ENCODE measurements around the gene KANSL1.

The KANSL1 gene

DNA sequence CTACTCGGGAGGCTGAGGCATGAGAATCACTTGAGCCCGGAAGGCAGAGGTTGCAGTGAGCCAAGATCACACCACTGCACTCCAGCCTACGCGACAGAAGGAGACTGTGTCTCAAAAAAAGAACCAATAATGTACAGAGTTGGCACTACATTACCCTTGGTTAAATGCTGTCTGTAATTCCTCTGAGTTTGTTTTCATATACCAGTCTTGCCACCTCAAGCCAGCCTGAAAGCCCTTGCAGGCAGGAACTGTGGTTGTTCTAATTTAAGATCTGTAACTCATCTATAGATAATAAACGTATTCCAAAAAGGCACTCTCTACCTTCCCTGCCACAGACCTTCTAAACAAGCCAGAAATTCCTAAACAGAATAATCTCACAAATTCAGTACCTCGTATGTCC lies 4.3 kb upstream of the KANSL1 start:
- TF ChIP-seq, protein P1, sequence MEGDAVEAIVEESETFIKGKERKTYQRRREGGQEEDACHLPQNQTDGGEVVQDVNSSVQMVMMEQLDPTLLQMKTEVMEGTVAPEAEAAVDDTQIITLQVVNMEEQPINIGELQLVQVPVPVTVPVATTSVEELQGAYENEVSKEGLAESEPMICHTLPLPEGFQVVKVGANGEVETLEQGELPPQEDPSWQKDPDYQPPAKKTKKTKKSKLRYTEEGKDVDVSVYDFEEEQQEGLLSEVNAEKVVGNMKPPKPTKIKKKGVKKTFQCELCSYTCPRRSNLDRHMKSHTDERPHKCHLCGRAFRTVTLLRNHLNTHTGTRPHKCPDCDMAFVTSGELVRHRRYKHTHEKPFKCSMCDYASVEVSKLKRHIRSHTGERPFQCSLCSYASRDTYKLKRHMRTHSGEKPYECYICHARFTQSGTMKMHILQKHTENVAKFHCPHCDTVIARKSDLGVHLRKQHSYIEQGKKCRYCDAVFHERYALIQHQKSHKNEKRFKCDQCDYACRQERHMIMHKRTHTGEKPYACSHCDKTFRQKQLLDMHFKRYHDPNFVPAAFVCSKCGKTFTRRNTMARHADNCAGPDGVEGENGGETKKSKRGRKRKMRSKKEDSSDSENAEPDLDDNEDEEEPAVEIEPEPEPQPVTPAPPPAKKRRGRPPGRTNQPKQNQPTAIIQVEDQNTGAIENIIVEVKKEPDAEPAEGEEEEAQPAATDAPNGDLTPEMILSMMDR (IDR thresholded peaks at IDR 0.05; ENCODE audit: extremely low read depth, insufficient read depth, missing control alignments), result no peak
- in situ Hi-C loops (cut with MboI; ENCODE audit: low pct_unique_long_range_greater_than_20kb, low sequenced_read_pairs, unreplicated experiment), result no loop called here
- no peak for DNase-seq (ENCODE audit: low spot score)

- TF ChIP-seq, protein P1 (IDR thresholded peaks at IDR 0.05; ENCODE audit: extremely low read depth, insufficient read depth, missing control alignments), result no peak
- in situ Hi-C loops (cut with MboI; ENCODE audit: low pct_unique_long_range_greater_than_20kb, low sequenced_read_pairs, unreplicated experiment), result no loop called here
- DNase-seq (ENCODE audit: low spot score), result no peak
Measured at GRCh38 chr17:46195939-46196716, 2.9 kb upstream of the KANSL1 start.

- in situ Hi-C loops (cut with MboI; ENCODE audit: low pct_unique_long_range_greater_than_20kb, low sequenced_read_pairs, unreplicated experiment), result no loop called here
- DNase-seq (ENCODE audit: low spot score), result no peak
- TF ChIP-seq, protein P1 (IDR thresholded peaks at IDR 0.05; ENCODE audit: extremely low read depth, insufficient read depth, missing control alignments), result no peak
Measured at GRCh38 chr17:46195217-46195855, 2.1 kb upstream of the KANSL1 start.

GRCh38 chr17:46194393-46195216 lies 1.4 kb upstream of the KANSL1 start:
- peak; percentile 75 for DNase-seq (ENCODE audit: low spot score)
- TF ChIP-seq, protein P1 (IDR thresholded peaks at IDR 0.05; ENCODE audit: extremely low read depth, insufficient read depth, missing control alignments), result peak; percentile 61
- in situ Hi-C loops (cut with MboI; ENCODE audit: low pct_unique_long_range_greater_than_20kb, low sequenced_read_pairs, unreplicated experiment), result no loop called here

- DNase-seq (ENCODE audit: low spot score), result peak; percentile 94
- in situ Hi-C loops (cut with MboI; ENCODE audit: low pct_unique_long_range_greater_than_20kb, low sequenced_read_pairs, unreplicated experiment), result no loop called here
- TF ChIP-seq, protein P1 (IDR thresholded peaks at IDR 0.05; ENCODE audit: extremely low read depth, insufficient read depth, missing control alignments), result peak; percentile 13
Measured at GRCh38 chr17:46193626-46194392, 580 bp upstream of the KANSL1 start.
